Endothelial cell of umbilical vein (primary cell): ENCODE measurements around the gene GNB1L.

ENCODE experiments used
- EZH2 ChIP-seq: IDR thresholded peaks from 2 replicates; pipeline ENCODE4 v1.6.1; 2012; ENCODE audit warnings: borderline replicate concordance, low read depth, mild to moderate bottlenecking, moderate library complexity, low read length, inconsistent platforms; ENCODE audit not compliant: severe bottlenecking
- FOS ChIP-seq: IDR thresholded peaks from 2 replicates; pipeline ENCODE4 v1.6.1; 2011; ENCODE audit warnings: mild to moderate bottlenecking, low read length, moderate library complexity, borderline replicate concordance; ENCODE audit not compliant: insufficient read depth
- GATA2 ChIP-seq: IDR thresholded peaks from 2 replicates; pipeline ENCODE4 v1.7.0; 2011; ENCODE audit warnings: low read depth, mild to moderate bottlenecking, moderate library complexity, mixed read lengths, low read length; ENCODE audit not compliant: insufficient read length, insufficient read depth
- JUN ChIP-seq: IDR thresholded peaks from 2 replicates; pipeline ENCODE4 v1.6.1; 2011; ENCODE audit warnings: borderline replicate concordance, low read depth; ENCODE audit not compliant: insufficient read length, insufficient read depth
- MAX ChIP-seq: IDR thresholded peaks from 2 replicates; pipeline ENCODE4 v1.6.1; 2011; ENCODE audit not compliant: insufficient read depth, insufficient read length
- MYC ChIP-seq: IDR thresholded peaks from one replicate; pipeline ENCODE4 v1.6.1; 2011; ENCODE audit warnings: mild to moderate bottlenecking, low read depth, low read length
- POLR2A ChIP-seq: IDR thresholded peaks from 2 replicates; pipeline ENCODE4 v1.6.1; 2012; ENCODE audit warnings: low read depth, mild to moderate bottlenecking, control low read depth, low read length
- POLR2AphosphoS5 ChIP-seq: IDR thresholded peaks from 2 replicates; pipeline ENCODE4 v1.6.1; 2012; ENCODE audit warnings: low read depth, mild to moderate bottlenecking, control low read depth, low read length, moderate library complexity; ENCODE audit not compliant: insufficient read depth
- TF ChIP-seq, protein P1 (sequence below), 2 donors: IDR thresholded peaks; 1 replicate in 1 of 2; 2 replicates in 1 of 2; pipeline ENCODE4 v1.5.1; 2011; ENCODE audit warnings: low read length in 2 of 2, mild to moderate bottlenecking in 2 of 2, moderate library complexity in 2 of 2, control low read depth in 1 of 2, inconsistent platforms in 1 of 2, low read depth in 1 of 2; ENCODE audit not compliant: insufficient read depth in 1 of 2; ENCODE audit errors: extremely low read depth in 1 of 2

- TF ChIP-seq MAX, result no peak
- peak; percentile 82 for TF ChIP-seq POLR2A
- TF ChIP-seq, protein P1, sequence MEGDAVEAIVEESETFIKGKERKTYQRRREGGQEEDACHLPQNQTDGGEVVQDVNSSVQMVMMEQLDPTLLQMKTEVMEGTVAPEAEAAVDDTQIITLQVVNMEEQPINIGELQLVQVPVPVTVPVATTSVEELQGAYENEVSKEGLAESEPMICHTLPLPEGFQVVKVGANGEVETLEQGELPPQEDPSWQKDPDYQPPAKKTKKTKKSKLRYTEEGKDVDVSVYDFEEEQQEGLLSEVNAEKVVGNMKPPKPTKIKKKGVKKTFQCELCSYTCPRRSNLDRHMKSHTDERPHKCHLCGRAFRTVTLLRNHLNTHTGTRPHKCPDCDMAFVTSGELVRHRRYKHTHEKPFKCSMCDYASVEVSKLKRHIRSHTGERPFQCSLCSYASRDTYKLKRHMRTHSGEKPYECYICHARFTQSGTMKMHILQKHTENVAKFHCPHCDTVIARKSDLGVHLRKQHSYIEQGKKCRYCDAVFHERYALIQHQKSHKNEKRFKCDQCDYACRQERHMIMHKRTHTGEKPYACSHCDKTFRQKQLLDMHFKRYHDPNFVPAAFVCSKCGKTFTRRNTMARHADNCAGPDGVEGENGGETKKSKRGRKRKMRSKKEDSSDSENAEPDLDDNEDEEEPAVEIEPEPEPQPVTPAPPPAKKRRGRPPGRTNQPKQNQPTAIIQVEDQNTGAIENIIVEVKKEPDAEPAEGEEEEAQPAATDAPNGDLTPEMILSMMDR (IDR thresholded peaks at IDR 0.05; ENCODE audit: extremely low read depth in 1 of 2, insufficient read depth in 1 of 2, low read depth in 1 of 2, low read length in 2 of 2), result no peak
- TF ChIP-seq EZH2, result no peak
- peak; percentile 23 for TF ChIP-seq MYC
- no peak for TF ChIP-seq POLR2AphosphoS5
- TF ChIP-seq JUN, result no peak
- TF ChIP-seq FOS, result no peak
- no peak for TF ChIP-seq GATA2
Measured at GRCh38 chr22:19879992-19880785, 25.5 kb upstream of the GNB1L start.
